Transverse colon (tissue), 4 donors: ENCODE data around the gene KIF12. TPM values are rescaled to one million over a fixed set of nuclear protein-coding genes. Genes with fewer than 3 reads are reported as not detected.

Experiments used
- DNase-seq: peaks from one replicate; pipeline ENCODE4 v3.0.0-alpha.2; 2019
- H3K27ac ChIP-seq, 4 donors: fragments of 200-600 bp; sonication (generic); 2 replicates each; pipeline ENCODE4 v1.5.1; 2016 to 2018; ENCODE audit warnings: inconsistent platforms in 4 of 4
- H3K27me3 ChIP-seq: fragments of 200-600 bp; sonication (generic); 2 replicates; pipeline ENCODE4 v1.5.1; 2017; ENCODE audit warnings: inconsistent platforms
- H3K36me3 ChIP-seq, 4 donors: fragments of 200-600 bp; sonication (generic); 2 replicates each; pipeline ENCODE4 v1.5.1; 2017 to 2019; ENCODE audit warnings: inconsistent platforms in 4 of 4
- H3K4me1 ChIP-seq, 4 donors: fragments of 200-600 bp; sonication (generic); 2 replicates each; pipeline ENCODE4 v1.5.1; 2017 to 2020; ENCODE audit warnings: inconsistent platforms in 4 of 4
- H3K4me3 ChIP-seq, 4 donors: fragments of 200-600 bp; sonication (generic); 1 replicate in 1 of 4; 2 replicates in 3 of 4; pipeline versions ENCODE4 v1.5.1 to v1.6.1; 2017 to 2019; ENCODE audit warnings: inconsistent platforms in 4 of 4
- H3K9me3 ChIP-seq, 2 donors: fragments of 200-600 bp; sonication (generic); 2 replicates each; pipeline ENCODE4 v1.5.1; 2017 to 2019; ENCODE audit warnings: inconsistent platforms in 2 of 2
- CTCF ChIP-seq, 5 experiments: fragments of 200-600 bp in 3 of 5; fragments of 450-650 bp in 2 of 5; sonication (generic) in 3 of 5; IDR thresholded peaks; 1 replicate in 2 of 5; 2 replicates in 3 of 5; pipeline ENCODE4 v1.5.1; 2016 to 2017; ENCODE audit warnings: antibody characterized with exemption in 5 of 5, inconsistent platforms in 3 of 5, mild to moderate bottlenecking in 2 of 5, moderate library complexity in 1 of 5
- EP300 ChIP-seq: sonication (generic); formaldehyde crosslinking; IDR thresholded peaks from one replicate; pipeline ENCODE4 v1.6.1; 2017; ENCODE audit warnings: antibody characterized with exemption, low read depth
- POLR2A ChIP-seq: fragments of 450-650 bp; IDR thresholded peaks from one replicate; pipeline ENCODE4 v1.6.1; 2016; ENCODE audit warnings: antibody characterized with exemption, mild to moderate bottlenecking, moderate library complexity
- POLR2AphosphoS5 ChIP-seq, 3 donors: sonication (generic); formaldehyde crosslinking; IDR thresholded peaks; one replicate each; pipeline ENCODE4 v1.6.1; 2016; ENCODE audit warnings: antibody characterized with exemption in 3 of 3
- WGBS, 2 donors: methylation state at CpG; one replicate each; pipeline ENCODE4 v1.1.5; 2018; ENCODE audit warnings: low coverage in 1 of 2; 5-methylcytosine and 5-hydroxymethylcytosine counted together
- in situ Hi-C, 4 donors: fragments of 200-750 bp; cut with MboI; loops; one replicate each; pipeline versions ENCODE4 v1.15.0 to v1.15.1; 2017; ENCODE audit warnings: low sequenced_read_pairs in 3 of 4, low pct_ligation_motif_present in 1 of 4, low pct_unique_long_range_greater_than_20kb in 1 of 4
- intact Hi-C: fragments of 100-400 bp; cut with DNase I; formaldehyde crosslinking; loops from one replicate; pipeline ENCODE4 v1.15.1; 2023; ENCODE audit warnings: low total_unique reads
- total RNA-seq, 4 donors: library from RNA; depleted of rRNA; stranded (reverse); fragments of >200 nt; gene quantifications; one replicate each; pipeline ENCODE4 v1.1.0, GENCODE V29; 2016

KIF12 gene
- total RNA-seq, 4 donors from 2014 or later: 10.6 to 37.2 (median 20.0) TPM

GRCh38 chr9:114090798-114091197 is 8.3 kb downstream of the KIF12 start:
- intact Hi-C loops (no loop called here), in situ Hi-C loops (loop anchor here in 1 of 4 donors (25.0 kb wide), 1 partner anchor 197 kb away; no protein-coding TSS in a partner anchor)
- H3K9me3 ChIP-seq: no peaks in the 10 kb centered on the region
- no peaks in the 10 kb centered on the region for H3K4me1 ChIP-seq
- 83 to 85% methylated on average over 2 to 4 of the region's 4 CpGs for WGBS, 2 donors
- H3K36me3 ChIP-seq: no peaks in the 10 kb centered on the region
- no peak for DNase-seq
- H3K27me3 ChIP-seq: no peaks in the 10 kb centered on the region
- no peak overlapping the region for H3K27ac ChIP-seq
- no peak for TF ChIP-seq CTCF (IDR thresholded peaks at IDR 0.05)
- no peak for TF ChIP-seq POLR2AphosphoS5 (IDR thresholded peaks at IDR 0.05)
- TF ChIP-seq POLR2A: no peak
- TF ChIP-seq EP300: no peak
- H3K4me3 ChIP-seq: no peak overlapping the region

GRCh38 chr9:114089206-114089840 is 9.8 kb downstream of the KIF12 start:
- Histone ChIP-seq H3K4me1 (no peaks in the 10 kb centered on the region), H3K4me3 (no peak overlapping the region), H3K9me3 (no peaks in the 10 kb centered on the region), H3K27me3 (no peaks in the 10 kb centered on the region), H3K36me3 (no peaks in the 10 kb centered on the region), H3K27ac (no peak overlapping the region)
- in situ Hi-C loops: loop anchor here in 3 of 4 donors (10.0 to 25.0 kb wide), 3 partner anchors 195 to 205 kb away; no protein-coding TSS in a partner anchor
- 79% methylated on average over 4 of the region's 4 CpGs; no CpG with 5 or more reads in 1 of the 2 donors for WGBS, 2 donors
- DNase-seq: no peak
- intact Hi-C loops: no loop called here
- TF ChIP-seq CTCF (IDR thresholded peaks at IDR 0.05): no peak

GRCh38 chr9:114088571-114089170 is 10.4 kb downstream of the KIF12 start:
- TF ChIP-seq EP300 (no peak), CTCF (IDR thresholded peaks at IDR 0.05) (no peak), POLR2A (no peak), POLR2AphosphoS5 (IDR thresholded peaks at IDR 0.05) (no peak)
- in situ Hi-C loops: loop anchor here in 3 of 4 donors (10.0 to 25.0 kb wide), 3 partner anchors 196 to 206 kb away; no protein-coding TSS in a partner anchor
- no peak for DNase-seq

GRCh38 chr9:114087721-114088120 is 11.4 kb downstream of the KIF12 start:
- in situ Hi-C loops: loop anchor here in 3 of 4 donors (10.0 to 25.0 kb wide), 3 partner anchors 197 to 207 kb away; no protein-coding TSS in a partner anchor
- WGBS, 2 donors: 45 to 66% methylated on average over 2 to 7 of the region's 7 CpGs

More at GRCh38 chr9:114088571-114089170, 10.4 kb downstream of the KIF12 start:
- intact Hi-C loops: no loop called here
- no peak overlapping the region for H3K27ac ChIP-seq
- H3K4me1 ChIP-seq: no peaks in the 10 kb centered on the region
- WGBS, 2 donors: 78 to 85% methylated on average over 3 to 7 of the region's 7 CpGs
- H3K27me3 ChIP-seq: no peaks in the 10 kb centered on the region
- H3K4me3 ChIP-seq: no peak overlapping the region
- H3K9me3 ChIP-seq: no peaks in the 10 kb centered on the region
- H3K36me3 ChIP-seq: no peaks in the 10 kb centered on the region

More at GRCh38 chr9:114087721-114088120, 11.4 kb downstream of the KIF12 start:
- Histone ChIP-seq H3K9me3 (no peaks in the 10 kb centered on the region), H3K27ac (no peak overlapping the region), H3K4me3 (no peak overlapping the region), H3K36me3 (no peaks in the 10 kb centered on the region), H3K4me1 (peaks cover under 1 to 4% (median 3%) of the 10 kb centered on the region in 4 donors), H3K27me3 (no peaks in the 10 kb centered on the region)
- DNase-seq: no peak
- no peak for TF ChIP-seq POLR2A
- intact Hi-C loops: no loop called here
